ENCODE results near the gene FRMPD4. TPM values are rescaled to one million over a fixed set of nuclear protein-coding genes. Genes with fewer than 3 reads are reported as not detected.

FRMPD4 gene
- total RNA-seq, 4 donors from 2014 or later = 0.17 to 0.83 (median 0.46) TPM

DNA sequence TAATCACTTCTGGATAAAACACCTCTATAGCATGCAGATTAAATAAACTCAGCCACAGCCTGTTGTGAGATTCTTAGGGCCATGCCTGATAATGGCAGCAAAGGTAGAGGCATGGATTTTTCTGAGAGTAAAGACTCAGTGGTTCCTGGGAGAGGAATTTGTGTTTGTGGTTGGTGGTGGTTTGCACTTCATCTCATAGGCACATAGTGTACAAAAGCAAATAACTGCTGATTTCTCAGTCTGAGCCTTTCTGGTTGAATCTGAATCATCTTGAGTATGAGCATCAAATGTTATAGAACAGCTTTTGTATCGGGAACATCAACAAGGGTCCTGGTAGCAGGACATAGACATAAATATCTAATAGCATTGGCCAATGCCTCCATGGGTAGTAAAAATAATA is 274.3 kb downstream of the FRMPD4 start:
- Histone ChIP-seq H3K9me3 (no peaks in the 10 kb centered on the region), H3K27me3 (no peaks in the 10 kb centered on the region), H3K4me3 (no peak overlapping the region), H3K27ac (replicated peaks in 1 of 4) (no peak overlapping the region), H3K4me1 (no peaks in the 10 kb centered on the region), H3K36me3 (no peaks in the 10 kb centered on the region)
- WGBS = 100% methylated on average over 1 of the region's 1 CpG
- DNase-seq (ENCODE audit: extremely low spot score) = no peak
- intact Hi-C loops (cut with DNase I) = no loop called here
- TF ChIP-seq EP300 (IDR thresholded peaks at IDR 0.05) (no peak), POLR2A (IDR thresholded peaks at IDR 0.05; ENCODE audit: low read depth) (no peak), POLR2AphosphoS5 (IDR thresholded peaks at IDR 0.05) (no peak)
- TF ChIP-seq, protein P1, sequence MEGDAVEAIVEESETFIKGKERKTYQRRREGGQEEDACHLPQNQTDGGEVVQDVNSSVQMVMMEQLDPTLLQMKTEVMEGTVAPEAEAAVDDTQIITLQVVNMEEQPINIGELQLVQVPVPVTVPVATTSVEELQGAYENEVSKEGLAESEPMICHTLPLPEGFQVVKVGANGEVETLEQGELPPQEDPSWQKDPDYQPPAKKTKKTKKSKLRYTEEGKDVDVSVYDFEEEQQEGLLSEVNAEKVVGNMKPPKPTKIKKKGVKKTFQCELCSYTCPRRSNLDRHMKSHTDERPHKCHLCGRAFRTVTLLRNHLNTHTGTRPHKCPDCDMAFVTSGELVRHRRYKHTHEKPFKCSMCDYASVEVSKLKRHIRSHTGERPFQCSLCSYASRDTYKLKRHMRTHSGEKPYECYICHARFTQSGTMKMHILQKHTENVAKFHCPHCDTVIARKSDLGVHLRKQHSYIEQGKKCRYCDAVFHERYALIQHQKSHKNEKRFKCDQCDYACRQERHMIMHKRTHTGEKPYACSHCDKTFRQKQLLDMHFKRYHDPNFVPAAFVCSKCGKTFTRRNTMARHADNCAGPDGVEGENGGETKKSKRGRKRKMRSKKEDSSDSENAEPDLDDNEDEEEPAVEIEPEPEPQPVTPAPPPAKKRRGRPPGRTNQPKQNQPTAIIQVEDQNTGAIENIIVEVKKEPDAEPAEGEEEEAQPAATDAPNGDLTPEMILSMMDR (IDR thresholded peaks at IDR 0.05) = no peak

DNA sequence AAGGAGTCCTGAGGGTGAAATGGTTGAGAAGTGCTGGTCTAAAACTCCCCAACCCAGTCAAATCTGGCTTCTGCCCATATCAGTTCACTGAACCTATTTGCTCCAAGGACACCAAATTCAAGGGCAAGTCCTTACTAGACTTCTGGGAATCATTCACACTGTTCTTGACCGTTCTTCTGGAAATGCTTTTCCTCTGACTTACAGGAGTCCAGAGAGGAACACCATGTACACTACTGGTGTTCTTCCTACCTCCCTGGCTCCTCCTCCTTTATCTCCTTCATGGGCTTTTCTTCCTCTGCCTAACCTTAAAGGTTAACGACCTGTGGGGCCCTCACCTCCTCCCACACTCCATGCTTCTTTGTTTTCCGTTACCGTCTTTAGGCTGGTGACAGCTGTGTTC is 281.3 kb downstream of the FRMPD4 start:
- H3K27me3 ChIP-seq = no peaks in the 10 kb centered on the region
- intact Hi-C loops (cut with DNase I) = no loop called here
- TF ChIP-seq, protein P1 (IDR thresholded peaks at IDR 0.05) = no peak
- TF ChIP-seq POLR2A (IDR thresholded peaks at IDR 0.05; ENCODE audit: low read depth) = no peak
- TF ChIP-seq POLR2AphosphoS5 (IDR thresholded peaks at IDR 0.05) = no peak
- TF ChIP-seq EP300 (IDR thresholded peaks at IDR 0.05) = no peak
- no peaks in the 10 kb centered on the region for H3K9me3 ChIP-seq
- H3K36me3 ChIP-seq = no peaks in the 10 kb centered on the region
- no peaks in the 10 kb centered on the region for H3K4me1 ChIP-seq
- H3K4me3 ChIP-seq = no peak overlapping the region
- DNase-seq (ENCODE audit: extremely low spot score) = no peak
- 76% methylated on average over 4 of the region's 4 CpGs for WGBS
- no peak overlapping the region for H3K27ac ChIP-seq (replicated peaks in 1 of 4)

DNA sequence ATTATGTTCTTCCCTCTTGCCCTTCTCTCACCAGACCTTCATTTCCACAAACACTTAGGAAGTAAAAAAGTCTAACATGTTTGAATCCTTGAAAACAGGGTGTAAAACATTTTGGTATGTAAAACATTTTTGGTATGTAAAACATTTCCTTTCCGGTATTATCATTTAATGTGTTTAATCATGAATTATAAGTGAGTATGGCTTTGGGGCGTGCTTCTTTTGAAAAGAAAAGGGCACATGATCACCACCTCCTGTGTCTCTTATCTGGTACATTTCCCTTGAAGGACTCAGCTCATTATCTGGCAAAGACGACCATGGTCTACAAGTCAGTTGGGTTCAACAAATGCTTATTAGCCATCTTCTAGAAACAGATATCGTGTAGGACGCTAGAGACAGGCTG is 283.6 kb downstream of the FRMPD4 start:
- no peaks in the 10 kb centered on the region for H3K9me3 ChIP-seq
- no peaks in the 10 kb centered on the region for H3K36me3 ChIP-seq
- TF ChIP-seq POLR2AphosphoS5 (IDR thresholded peaks at IDR 0.05) (no peak), POLR2A (IDR thresholded peaks at IDR 0.05; ENCODE audit: low read depth) (no peak), EP300 (IDR thresholded peaks at IDR 0.05) (no peak)
- TF ChIP-seq, protein P1 (IDR thresholded peaks at IDR 0.05) = no peak
- intact Hi-C loops (cut with DNase I) = no loop called here
- 50% methylated on average over 5 of the region's 5 CpGs for WGBS
- H3K4me1 ChIP-seq = no peaks in the 10 kb centered on the region
- no peak overlapping the region for H3K27ac ChIP-seq (replicated peaks in 1 of 4)
- H3K27me3 ChIP-seq = no peaks in the 10 kb centered on the region
- DNase-seq (ENCODE audit: extremely low spot score) = no peak
- no peak overlapping the region for H3K4me3 ChIP-seq

- WGBS = 67% methylated on average over 1 of the region's 1 CpG
- Histone ChIP-seq H3K9me3 (no peaks in the 10 kb centered on the region), H3K4me3 (no peak overlapping the region), H3K27ac (replicated peaks in 1 of 4) (no peak overlapping the region), H3K4me1 (no peaks in the 10 kb centered on the region), H3K27me3 (no peaks in the 10 kb centered on the region), H3K36me3 (no peaks in the 10 kb centered on the region)
- intact Hi-C loops (cut with DNase I) = no loop called here
- DNase-seq (ENCODE audit: extremely low spot score) = no peak
- TF ChIP-seq EP300 (IDR thresholded peaks at IDR 0.05) (no peak), POLR2A (IDR thresholded peaks at IDR 0.05; ENCODE audit: low read depth) (no peak), POLR2AphosphoS5 (IDR thresholded peaks at IDR 0.05) (no peak)
- TF ChIP-seq, protein P1 (IDR thresholded peaks at IDR 0.05) = no peak
These were observed 285.1 kb downstream of the FRMPD4 start for GRCh38 chrX:12423346-12423745.

- Histone ChIP-seq H3K4me1 (no peaks in the 10 kb centered on the region), H3K36me3 (no peaks in the 10 kb centered on the region), H3K4me3 (no peak overlapping the region), H3K27me3 (no peaks in the 10 kb centered on the region), H3K9me3 (no peaks in the 10 kb centered on the region), H3K27ac (replicated peaks in 1 of 4) (no peak overlapping the region)
- WGBS = 80% methylated on average over 4 of the region's 4 CpGs
- no peak for DNase-seq (ENCODE audit: extremely low spot score)
- TF ChIP-seq, protein P1 (IDR thresholded peaks at IDR 0.05) = no peak
- TF ChIP-seq POLR2AphosphoS5 (IDR thresholded peaks at IDR 0.05) = no peak
- TF ChIP-seq EP300 (IDR thresholded peaks at IDR 0.05) = no peak
- TF ChIP-seq POLR2A (IDR thresholded peaks at IDR 0.05; ENCODE audit: low read depth) = no peak
- intact Hi-C loops (cut with DNase I) = no loop called here
These were observed 287.2 kb downstream of the FRMPD4 start for GRCh38 chrX:12425496-12425895.
